HEK293T (cell line): Measurements from ENCODE around the gene CIC.

Experiments
- ARNT ChIP-seq: fragments of 450-650 bp; IDR thresholded peaks from 2 replicates; pipeline ENCODE4 v1.6.1; 2017; ENCODE audit warnings: mild to moderate bottlenecking
- BHLHE40 ChIP-seq: fragments of 450-650 bp; IDR thresholded peaks from 2 replicates; pipeline ENCODE4 v1.6.1; 2016; ENCODE audit warnings: mild to moderate bottlenecking, moderate library complexity, borderline replicate concordance
- ELF4 ChIP-seq: fragments of 450-650 bp; IDR thresholded peaks from 2 replicates; pipeline ENCODE4 v1.6.1; 2017; ENCODE audit warnings: antibody characterized with exemption
- FOXA1 ChIP-seq: fragments of 450-650 bp; IDR thresholded peaks from 2 replicates; pipeline ENCODE4 v1.6.1; 2016; ENCODE audit warnings: mild to moderate bottlenecking
- FOXK2 ChIP-seq: fragments of 450-650 bp; IDR thresholded peaks from 2 replicates; pipeline ENCODE4 v1.6.1; 2016; ENCODE audit warnings: mild to moderate bottlenecking
- FOXM1 ChIP-seq: fragments of 450-650 bp; IDR thresholded peaks from 2 replicates; pipeline ENCODE4 v1.6.1; 2017; ENCODE audit warnings: mild to moderate bottlenecking, borderline replicate concordance
- SP1 ChIP-seq: fragments of 450-650 bp; IDR thresholded peaks from 2 replicates; pipeline ENCODE4 v1.6.1; 2017
- SUZ12 ChIP-seq: fragments of 450-650 bp; IDR thresholded peaks from 2 replicates; pipeline ENCODE4 v1.6.1; 2016; ENCODE audit warnings: mild to moderate bottlenecking
- TARDBP ChIP-seq: fragments of 450-650 bp; IDR thresholded peaks from 2 replicates; pipeline ENCODE4 v1.6.1; 2016

DNA sequence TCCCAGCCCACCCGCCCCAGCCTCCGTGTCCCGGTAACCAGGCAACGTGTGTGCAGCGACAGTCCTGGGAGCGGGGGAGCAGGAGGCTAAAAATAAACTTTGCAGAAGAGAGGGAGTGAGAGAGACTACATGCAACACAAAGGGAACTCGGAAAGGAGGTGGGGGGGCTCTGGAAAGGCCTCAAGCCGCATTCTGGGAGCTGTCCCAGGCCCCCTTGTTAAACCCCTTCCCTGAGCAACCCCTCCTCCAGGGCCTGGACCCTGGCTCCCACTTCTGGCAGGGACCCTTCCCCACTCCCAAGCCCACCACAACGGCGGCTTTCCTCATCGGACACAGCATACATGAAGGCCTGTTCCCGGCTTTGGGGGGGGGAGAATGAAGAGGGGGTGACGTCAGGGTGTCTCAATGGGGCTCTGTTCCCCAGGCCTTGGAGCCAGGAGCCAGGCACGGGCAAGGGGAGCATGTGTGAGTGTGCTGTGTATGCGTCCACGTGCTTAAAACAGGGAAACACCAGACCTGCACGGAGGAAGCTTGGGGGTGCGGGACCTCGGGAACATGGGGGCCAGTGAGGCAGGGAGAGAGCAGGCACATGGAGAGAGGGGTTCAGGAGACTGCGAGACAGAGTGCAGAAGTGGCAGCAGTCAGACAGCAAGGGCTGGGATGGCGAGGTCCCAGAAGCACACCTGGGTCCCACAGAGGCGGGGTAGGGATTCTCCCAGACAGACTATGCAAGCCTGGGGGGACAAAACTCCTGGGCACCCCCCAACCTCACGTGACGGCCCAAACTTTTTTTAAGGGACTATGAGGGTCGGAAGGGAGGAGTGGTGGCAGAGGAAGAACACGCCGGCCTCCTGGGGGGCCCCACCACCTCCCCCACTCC, 16.4 kb upstream of the CIC start:
- no peak for TF ChIP-seq BHLHE40
- no peak for TF ChIP-seq TARDBP
- TF ChIP-seq SP1, result no peak
- TF ChIP-seq FOXA1, result no peak
- TF ChIP-seq SUZ12, result no peak
- no peak for TF ChIP-seq FOXM1
- no peak for TF ChIP-seq FOXK2
- TF ChIP-seq ELF4, result no peak
- TF ChIP-seq ARNT, result no peak
